ENCODE measurements around the gene COX15.
"Not testable (repeated sequence)": the region's sequence is repeated elsewhere in the genome, so short reads cannot be mapped to it uniquely, and the experiment has no call there.

The COX15 gene

DNA sequence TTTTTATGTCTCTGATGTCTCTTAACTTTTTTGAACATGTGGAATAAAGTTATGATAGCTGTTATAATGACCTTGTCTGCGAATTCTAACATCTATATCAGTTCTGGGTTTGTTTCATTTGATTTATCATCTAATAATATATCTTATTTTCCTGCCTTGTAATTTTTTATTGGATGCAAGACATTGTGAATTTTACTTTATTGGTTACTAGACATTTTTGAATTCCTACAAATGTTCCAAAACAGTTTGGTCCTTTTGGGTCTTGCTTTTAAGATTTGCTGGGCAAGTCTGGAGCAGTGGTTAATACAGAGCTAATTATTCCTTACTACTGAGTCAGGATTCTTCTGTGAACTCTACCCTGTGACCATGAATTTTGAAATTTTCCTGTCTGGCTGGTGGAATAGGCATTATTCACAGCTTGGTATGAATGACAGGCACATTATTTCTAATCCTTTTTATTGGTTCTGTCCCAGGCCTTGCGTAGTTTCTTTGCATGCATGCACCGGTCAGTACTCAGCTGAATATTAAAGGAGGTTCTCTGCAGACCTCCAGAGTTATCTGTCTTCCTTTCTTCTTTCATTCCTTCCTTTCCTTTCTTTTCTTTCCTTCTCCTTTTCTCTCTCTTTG, 9.1 kb upstream of the COX15 start:
- no peaks in the 10 kb centered on the region for H3F3A ChIP-seq (ENCODE audit: insufficient read depth, low read length)
- H2AFZ ChIP-seq (ENCODE audit: low read length) = no peak overlapping the region
- H4K20me1 ChIP-seq (ENCODE audit: insufficient read depth, low read length) = no peaks in the 10 kb centered on the region
- no peak overlapping the region for H3K4me3 ChIP-seq (ENCODE audit: low read depth, low read length, poor library complexity, severe bottlenecking)
- no peaks in the 10 kb centered on the region for H3K27me3 ChIP-seq (ENCODE audit: insufficient read depth, low read length)
- H3K79me2 ChIP-seq (ENCODE audit: insufficient read depth, low read length) = no peaks in the 10 kb centered on the region
- H3K9me2 ChIP-seq (ENCODE audit: low read depth, low read length) = no peaks in the 10 kb centered on the region
- peaks cover 86% of the 10 kb centered on the region for H3K36me3 ChIP-seq (ENCODE audit: insufficient read depth, low read length)
- TF ChIP-seq, protein P1, sequence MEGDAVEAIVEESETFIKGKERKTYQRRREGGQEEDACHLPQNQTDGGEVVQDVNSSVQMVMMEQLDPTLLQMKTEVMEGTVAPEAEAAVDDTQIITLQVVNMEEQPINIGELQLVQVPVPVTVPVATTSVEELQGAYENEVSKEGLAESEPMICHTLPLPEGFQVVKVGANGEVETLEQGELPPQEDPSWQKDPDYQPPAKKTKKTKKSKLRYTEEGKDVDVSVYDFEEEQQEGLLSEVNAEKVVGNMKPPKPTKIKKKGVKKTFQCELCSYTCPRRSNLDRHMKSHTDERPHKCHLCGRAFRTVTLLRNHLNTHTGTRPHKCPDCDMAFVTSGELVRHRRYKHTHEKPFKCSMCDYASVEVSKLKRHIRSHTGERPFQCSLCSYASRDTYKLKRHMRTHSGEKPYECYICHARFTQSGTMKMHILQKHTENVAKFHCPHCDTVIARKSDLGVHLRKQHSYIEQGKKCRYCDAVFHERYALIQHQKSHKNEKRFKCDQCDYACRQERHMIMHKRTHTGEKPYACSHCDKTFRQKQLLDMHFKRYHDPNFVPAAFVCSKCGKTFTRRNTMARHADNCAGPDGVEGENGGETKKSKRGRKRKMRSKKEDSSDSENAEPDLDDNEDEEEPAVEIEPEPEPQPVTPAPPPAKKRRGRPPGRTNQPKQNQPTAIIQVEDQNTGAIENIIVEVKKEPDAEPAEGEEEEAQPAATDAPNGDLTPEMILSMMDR (IDR thresholded peaks at IDR 0.05; ENCODE audit: low read length) = no peak
- TF ChIP-seq EZH2 (IDR thresholded peaks at IDR 0.05; ENCODE audit: borderline replicate concordance, low read length) = no peak
- H3K4me2 ChIP-seq (ENCODE audit: low read length) = no peak overlapping the region
- no peaks in the 10 kb centered on the region for H3K4me1 ChIP-seq (ENCODE audit: insufficient read depth, low read length, severe bottlenecking)
- no peak overlapping the region for H3K27ac ChIP-seq (ENCODE audit: low read depth, low read length, poor library complexity, severe bottlenecking)
- H3K9ac ChIP-seq (ENCODE audit: low read length) = no peak overlapping the region
- no peaks in the 10 kb centered on the region for H3K9me3 ChIP-seq (ENCODE audit: low read length)

DNA sequence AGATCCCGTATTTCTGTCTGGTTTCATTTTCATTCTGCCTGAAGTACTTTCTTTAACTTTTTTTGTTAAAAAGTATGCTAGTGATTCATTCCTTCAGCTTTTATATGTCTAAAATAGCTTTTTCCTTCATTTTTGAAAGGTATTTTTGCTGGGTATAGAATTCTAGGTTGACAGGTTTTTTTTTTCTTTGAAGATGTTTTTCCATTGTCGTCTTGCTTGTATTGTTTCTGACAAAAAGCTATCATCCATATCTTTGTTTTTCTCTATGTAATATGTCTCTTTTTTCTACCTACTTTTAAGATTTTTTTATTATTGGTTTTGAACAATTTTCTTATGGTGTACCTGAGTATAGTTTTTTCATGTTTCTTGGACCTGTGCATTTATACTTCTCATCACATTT, 8.3 kb upstream of the COX15 start:
- Histone ChIP-seq H3K4me1 (ENCODE audit: insufficient read depth, low read length, severe bottlenecking) (no peaks in the 10 kb centered on the region), H3K79me2 (ENCODE audit: insufficient read depth, low read length) (no peaks in the 10 kb centered on the region), H3K9me3 (ENCODE audit: low read length) (no peaks in the 10 kb centered on the region), H3K36me3 (ENCODE audit: insufficient read depth, low read length) (peaks cover 87% of the 10 kb centered on the region), H3K9me2 (ENCODE audit: low read depth, low read length) (no peaks in the 10 kb centered on the region), H3K4me3 (ENCODE audit: low read depth, low read length, poor library complexity, severe bottlenecking) (no peak overlapping the region), H3K27ac (ENCODE audit: low read depth, low read length, poor library complexity, severe bottlenecking) (no peak overlapping the region), H3K27me3 (ENCODE audit: insufficient read depth, low read length) (no peaks in the 10 kb centered on the region), H3K9ac (ENCODE audit: low read length) (no peak overlapping the region), H2AFZ (ENCODE audit: low read length) (no peak overlapping the region), H3F3A (ENCODE audit: insufficient read depth, low read length) (no peaks in the 10 kb centered on the region), H4K20me1 (ENCODE audit: insufficient read depth, low read length) (no peaks in the 10 kb centered on the region), H3K4me2 (ENCODE audit: low read length) (no peak overlapping the region)
- TF ChIP-seq EZH2 (IDR thresholded peaks at IDR 0.05; ENCODE audit: borderline replicate concordance, low read length) = no peak
- TF ChIP-seq, protein P1 (IDR thresholded peaks at IDR 0.05; ENCODE audit: low read length) = no peak

DNA sequence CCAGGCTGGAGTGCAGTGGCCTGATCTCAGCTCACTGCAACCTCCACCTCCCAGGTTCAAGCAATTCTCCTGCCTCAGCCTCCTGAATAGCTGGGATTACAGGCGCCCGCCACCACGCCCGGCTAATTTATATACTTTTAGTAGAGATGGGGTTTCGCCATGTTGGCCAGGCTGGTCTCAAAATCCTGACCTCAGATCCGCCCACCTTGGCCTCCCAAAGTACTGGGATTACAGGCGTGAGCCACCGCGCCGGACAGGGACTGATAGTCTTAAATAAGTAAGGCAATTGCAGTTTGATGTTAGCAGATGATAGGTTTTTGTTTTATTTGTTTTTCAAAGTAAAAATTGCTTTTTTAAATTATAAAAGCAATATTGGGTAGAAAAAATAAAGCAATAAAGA, 2.2 kb upstream of the COX15 start:
- not testable (repeated sequence) for H4K20me1 ChIP-seq (ENCODE audit: insufficient read depth, low read length); H3K4me2 ChIP-seq (ENCODE audit: low read length); H3K9me2 ChIP-seq (ENCODE audit: low read depth, low read length); H2AFZ ChIP-seq (ENCODE audit: low read length); H3K4me3 ChIP-seq (ENCODE audit: low read depth, low read length, poor library complexity, severe bottlenecking); H3K79me2 ChIP-seq (ENCODE audit: insufficient read depth, low read length); H3F3A ChIP-seq (ENCODE audit: insufficient read depth, low read length); H3K27ac ChIP-seq (ENCODE audit: low read depth, low read length, poor library complexity, severe bottlenecking); H3K9ac ChIP-seq (ENCODE audit: low read length); H3K9me3 ChIP-seq (ENCODE audit: low read length); H3K27me3 ChIP-seq (ENCODE audit: insufficient read depth, low read length)
- peaks cover 33% of the 10 kb centered on the region for H3K36me3 ChIP-seq (ENCODE audit: insufficient read depth, low read length)
- peaks cover 15% of the 10 kb centered on the region for H3K4me1 ChIP-seq (ENCODE audit: insufficient read depth, low read length, severe bottlenecking)

DNA sequence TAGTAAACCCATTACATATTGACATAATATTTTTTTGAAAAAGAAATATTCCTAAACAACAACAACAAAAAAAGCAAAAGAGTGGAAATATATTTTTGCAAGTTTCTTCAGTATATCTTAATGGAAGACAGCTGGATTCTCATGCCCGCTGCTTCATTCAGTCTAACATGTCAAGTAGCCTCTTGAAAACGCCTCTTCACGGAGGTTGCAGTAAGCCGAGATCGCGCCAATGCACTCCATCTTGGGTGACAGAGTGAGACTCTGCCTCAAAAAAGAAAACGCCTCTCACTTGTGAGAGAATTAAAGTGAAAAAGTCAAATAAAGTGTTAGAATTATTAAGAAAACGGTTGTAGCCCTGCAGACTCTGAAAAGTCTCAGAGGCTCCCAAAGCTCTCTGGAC, 1.4 kb upstream of the COX15 start:
- no peaks in the 10 kb centered on the region for H3K9me3 ChIP-seq (ENCODE audit: low read length)

More for the DNA sequence above, 1.4 kb upstream of the COX15 start:
- H3K9ac ChIP-seq (ENCODE audit: low read length) = no peak overlapping the region
- TF ChIP-seq, protein P1 (IDR thresholded peaks at IDR 0.05; ENCODE audit: low read length) = no peak
- no peak for TF ChIP-seq EZH2 (IDR thresholded peaks at IDR 0.05; ENCODE audit: borderline replicate concordance, low read length)
- H3K4me1 ChIP-seq (ENCODE audit: insufficient read depth, low read length, severe bottlenecking) = peaks cover 15% of the 10 kb centered on the region
- no peaks in the 10 kb centered on the region for H3K9me2 ChIP-seq (ENCODE audit: low read depth, low read length)
- H2AFZ ChIP-seq (ENCODE audit: low read length) = no peak overlapping the region
- H3K4me2 ChIP-seq (ENCODE audit: low read length) = peak overlapping the region; percentile 54
- H3K79me2 ChIP-seq (ENCODE audit: insufficient read depth, low read length) = peaks cover 6% of the 10 kb centered on the region
- H3K4me3 ChIP-seq (ENCODE audit: low read depth, low read length, poor library complexity, severe bottlenecking) = peak overlapping the region; percentile 12
- H3F3A ChIP-seq (ENCODE audit: insufficient read depth, low read length) = no peaks in the 10 kb centered on the region
- H3K36me3 ChIP-seq (ENCODE audit: insufficient read depth, low read length) = peaks cover 26% of the 10 kb centered on the region
- no peaks in the 10 kb centered on the region for H4K20me1 ChIP-seq (ENCODE audit: insufficient read depth, low read length)
- H3K27me3 ChIP-seq (ENCODE audit: insufficient read depth, low read length) = no peaks in the 10 kb centered on the region
- no peak overlapping the region for H3K27ac ChIP-seq (ENCODE audit: low read depth, low read length, poor library complexity, severe bottlenecking)

Measured in OCI-LY1 (cell line).